ENCODE results near the gene STRBP. TPM values are rescaled to one million over a fixed set of nuclear protein-coding genes. Genes with fewer than 3 reads are reported as not detected.
"Not testable (repeated sequence)": the region's sequence is repeated elsewhere in the genome, so short reads cannot be mapped to it uniquely, and the experiment has no call there.

The STRBP gene
- polyA plus RNA-seq (ENCODE audit: insufficient read length in 4 of 4), result 10 to 100 TPM; 44.7 to 52.3 (median 50.0) TPM

- peak; percentile 77 to 88 (median 81) for DNase-seq (ENCODE audit: low read depth in 4 of 4, low spot score in 3 of 4)
Measured at GRCh38 chr9:123268465-123269259, at the start of gene STRBP. TSS of gene STRBP (minus strand) at chr9:123268586. CDS start at chr9:123184134, 84,452 bp downstream.

GRCh38 chr9:123316053-123316718 is 47.8 kb upstream of the STRBP start:
- DNase-seq (ENCODE audit: low read depth in 4 of 4, low spot score in 3 of 4), result no peak

GRCh38 chr9:123315635-123316034 is 47.2 kb upstream of the STRBP start:
- no peak for DNase-seq (ENCODE audit: low read depth in 4 of 4, low spot score in 3 of 4)

GRCh38 chr9:123314617-123315016 is 46.2 kb upstream of the STRBP start:
- DNase-seq (ENCODE audit: low read depth in 4 of 4, low spot score in 3 of 4), result no peak

GRCh38 chr9:123312306-123312877 is 44.0 kb upstream of the STRBP start:
- DNase-seq (ENCODE audit: low read depth in 4 of 4, low spot score in 3 of 4), result no peak

- DNase-seq (ENCODE audit: low read depth in 4 of 4, low spot score in 3 of 4), result no peak
Measured at GRCh38 chr9:123311250-123311752, 42.9 kb upstream of the STRBP start.

GRCh38 chr9:123310551-123311249 is 42.3 kb upstream of the STRBP start:
- no peak for DNase-seq (ENCODE audit: low read depth in 4 of 4, low spot score in 3 of 4)

- no peak for DNase-seq (ENCODE audit: low read depth in 4 of 4, low spot score in 3 of 4)
Measured at GRCh38 chr9:123309611-123310010, 41.2 kb upstream of the STRBP start.

GRCh38 chr9:123305879-123306278 is 37.5 kb upstream of the STRBP start:
- DNase-seq (ENCODE audit: low read depth in 4 of 4, low spot score in 3 of 4), result no peak

GRCh38 chr9:123304340-123304691 is 35.9 kb upstream of the STRBP start:
- no peak for DNase-seq (ENCODE audit: low read depth in 4 of 4, low spot score in 3 of 4)

GRCh38 chr9:123302348-123303214 is 34.2 kb upstream of the STRBP start:
- DNase-seq (ENCODE audit: low read depth in 4 of 4, low spot score in 3 of 4), result no peak

GRCh38 chr9:123301936-123302335 is 33.5 kb upstream of the STRBP start:
- not testable (repeated sequence) for DNase-seq (ENCODE audit: low read depth in 4 of 4, low spot score in 3 of 4)

GRCh38 chr9:123300554-123300953 is 32.2 kb upstream of the STRBP start:
- DNase-seq (ENCODE audit: low read depth in 4 of 4, low spot score in 3 of 4), result no peak

GRCh38 chr9:123299558-123300126 is 31.3 kb upstream of the STRBP start:
- no peak for DNase-seq (ENCODE audit: low read depth in 4 of 4, low spot score in 3 of 4)

- DNase-seq (ENCODE audit: low read depth in 4 of 4, low spot score in 3 of 4), result no peak
Measured at GRCh38 chr9:123296174-123296573, 27.8 kb upstream of the STRBP start.

GRCh38 chr9:123291736-123292135 is 23.4 kb upstream of the STRBP start:
- DNase-seq (ENCODE audit: low read depth in 4 of 4, low spot score in 3 of 4), result no peak

- no peak for DNase-seq (ENCODE audit: low read depth in 4 of 4, low spot score in 3 of 4)
Measured at GRCh38 chr9:123290764-123291163, 22.4 kb upstream of the STRBP start.

- DNase-seq (ENCODE audit: low read depth in 4 of 4, low spot score in 3 of 4), result no peak
Measured at GRCh38 chr9:123287639-123288038, 19.3 kb upstream of the STRBP start.

GRCh38 chr9:123286324-123286723 is 17.9 kb upstream of the STRBP start:
- no peak for DNase-seq (ENCODE audit: low read depth in 4 of 4, low spot score in 3 of 4)

- DNase-seq (ENCODE audit: low read depth in 4 of 4, low spot score in 3 of 4), result no peak
Measured at GRCh38 chr9:123284656-123285055, 16.3 kb upstream of the STRBP start.
